Hepatocyte (in vitro differentiated cells): ENCODE data around the gene ZNF436.

Source experiments
- EZH2phosphoT487 ChIP-seq: fragments of 200-600 bp; sonication (generic); IDR thresholded peaks from one replicate; pipeline ENCODE4 v1.6.1; 2018; ENCODE audit warnings: antibody characterized with exemption, mild to moderate bottlenecking, low read depth, moderate library complexity; ENCODE audit not compliant: unreplicated experiment, severe bottlenecking
- TF ChIP-seq, protein P1 (sequence below): fragments of 200-600 bp; sonication (generic); IDR thresholded peaks from 2 replicates; pipeline ENCODE4 v1.5.1; 2016; ENCODE audit warnings: antibody characterized with exemption, mild to moderate bottlenecking; ENCODE audit not compliant: poor library complexity

DNA sequence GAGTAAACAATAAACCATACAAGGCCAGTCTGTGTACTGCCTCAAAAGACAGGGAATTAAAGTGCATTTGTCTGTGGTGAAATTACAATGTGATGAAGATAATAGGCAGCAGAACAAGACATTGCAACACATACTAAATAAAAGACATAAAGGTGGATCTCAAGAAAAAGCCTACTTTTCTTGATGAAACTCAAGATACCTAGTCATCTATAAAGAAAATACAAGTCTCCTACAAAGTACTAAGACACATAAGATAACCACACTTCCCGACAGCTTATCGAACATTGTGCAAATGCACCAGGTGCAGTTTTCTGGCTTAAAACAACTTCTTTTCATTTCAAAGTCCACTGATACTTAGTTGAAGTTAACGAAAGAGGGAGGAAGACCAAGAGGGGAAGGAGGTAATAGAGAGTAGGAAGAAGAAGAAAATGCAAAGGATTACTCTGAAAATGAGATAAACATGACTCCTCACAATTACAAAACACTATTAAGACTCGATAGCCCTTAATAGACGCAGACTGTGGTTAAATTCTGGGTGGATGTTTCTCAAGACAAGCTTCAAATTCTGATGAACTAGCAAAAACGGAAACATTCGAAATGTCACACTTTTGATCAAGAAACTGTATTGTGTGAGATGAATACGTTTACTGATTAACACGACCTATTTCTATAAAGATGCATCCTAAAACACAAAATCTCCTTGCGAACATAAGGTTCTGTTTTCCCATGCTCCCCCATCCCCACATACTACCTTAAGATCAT lies 27.5 kb downstream of the ZNF436 start:
- TF ChIP-seq, protein P1, sequence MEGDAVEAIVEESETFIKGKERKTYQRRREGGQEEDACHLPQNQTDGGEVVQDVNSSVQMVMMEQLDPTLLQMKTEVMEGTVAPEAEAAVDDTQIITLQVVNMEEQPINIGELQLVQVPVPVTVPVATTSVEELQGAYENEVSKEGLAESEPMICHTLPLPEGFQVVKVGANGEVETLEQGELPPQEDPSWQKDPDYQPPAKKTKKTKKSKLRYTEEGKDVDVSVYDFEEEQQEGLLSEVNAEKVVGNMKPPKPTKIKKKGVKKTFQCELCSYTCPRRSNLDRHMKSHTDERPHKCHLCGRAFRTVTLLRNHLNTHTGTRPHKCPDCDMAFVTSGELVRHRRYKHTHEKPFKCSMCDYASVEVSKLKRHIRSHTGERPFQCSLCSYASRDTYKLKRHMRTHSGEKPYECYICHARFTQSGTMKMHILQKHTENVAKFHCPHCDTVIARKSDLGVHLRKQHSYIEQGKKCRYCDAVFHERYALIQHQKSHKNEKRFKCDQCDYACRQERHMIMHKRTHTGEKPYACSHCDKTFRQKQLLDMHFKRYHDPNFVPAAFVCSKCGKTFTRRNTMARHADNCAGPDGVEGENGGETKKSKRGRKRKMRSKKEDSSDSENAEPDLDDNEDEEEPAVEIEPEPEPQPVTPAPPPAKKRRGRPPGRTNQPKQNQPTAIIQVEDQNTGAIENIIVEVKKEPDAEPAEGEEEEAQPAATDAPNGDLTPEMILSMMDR, result no peak
- no peak for TF ChIP-seq EZH2phosphoT487
